Measurements from ENCODE around the gene ABCB9. TPM values are rescaled to one million over a fixed set of nuclear protein-coding genes. Genes with fewer than 3 reads are reported as not detected.

The ABCB9 gene
- total RNA-seq, 1 donor from 2014 or later: 2.9 TPM

GRCh38 chr12:123010110-123010509, 43.8 kb upstream of the ABCB9 start:
- intact Hi-C loops (cut with DNase I): no loop called here
- peaks cover 67% of the 10 kb centered on the region for H3K36me3 ChIP-seq
- DNase-seq (no peak), ATAC-seq (no peak)
- no peak overlapping the region for H3K27ac ChIP-seq
- no peaks in the 10 kb centered on the region for H3K4me1 ChIP-seq
- H3K9me3 ChIP-seq: no peaks in the 10 kb centered on the region
- TF ChIP-seq CTCF (IDR thresholded peaks at IDR 0.05): no peak
- no peaks in the 10 kb centered on the region for H3K27me3 ChIP-seq (ENCODE audit: low read depth)
- no peak overlapping the region for H3K4me3 ChIP-seq

GRCh38 chr12:123006977-123007376, 40.7 kb upstream of the ABCB9 start:
- Histone ChIP-seq H3K4me1 (no peaks in the 10 kb centered on the region), H3K36me3 (peaks cover 76% of the 10 kb centered on the region), H3K27ac (no peak overlapping the region), H3K9me3 (no peaks in the 10 kb centered on the region), H3K4me3 (no peak overlapping the region), H3K27me3 (ENCODE audit: low read depth) (no peaks in the 10 kb centered on the region)
- ATAC-seq (no peak), DNase-seq (no peak)
- intact Hi-C loops (cut with DNase I): no loop called here
- TF ChIP-seq CTCF (IDR thresholded peaks at IDR 0.05): no peak

GRCh38 chr12:123005081-123005626, 38.9 kb upstream of the ABCB9 start:
- intact Hi-C loops (cut with DNase I): no loop called here

GRCh38 chr12:123004287-123004686, 38.0 kb upstream of the ABCB9 start:
- Histone ChIP-seq H3K4me1 (no peaks in the 10 kb centered on the region), H3K36me3 (peaks cover 75% of the 10 kb centered on the region), H3K27ac (no peak overlapping the region), H3K9me3 (no peaks in the 10 kb centered on the region), H3K27me3 (ENCODE audit: low read depth) (no peaks in the 10 kb centered on the region), H3K4me3 (no peak overlapping the region)
- ATAC-seq (no peak), DNase-seq (no peak)
- intact Hi-C loops (cut with DNase I): no loop called here
- no peak for TF ChIP-seq CTCF (IDR thresholded peaks at IDR 0.05)

More at GRCh38 chr12:123005081-123005626, 38.9 kb upstream of the ABCB9 start:
- Histone ChIP-seq H3K9me3 (no peaks in the 10 kb centered on the region), H3K27me3 (ENCODE audit: low read depth) (no peaks in the 10 kb centered on the region), H3K36me3 (peaks cover 76% of the 10 kb centered on the region), H3K27ac (no peak overlapping the region), H3K4me3 (no peak overlapping the region), H3K4me1 (no peaks in the 10 kb centered on the region)
- TF ChIP-seq CTCF (IDR thresholded peaks at IDR 0.05): no peak
- DNase-seq (no peak), ATAC-seq (no peak)

- no peak overlapping the region for H3K4me3 ChIP-seq
These were observed 37.0 kb upstream of the ABCB9 start for GRCh38 chr12:123003257-123003656.

More at GRCh38 chr12:123003257-123003656, 37.0 kb upstream of the ABCB9 start:
- no peaks in the 10 kb centered on the region for H3K4me1 ChIP-seq
- H3K36me3 ChIP-seq: peaks cover 69% of the 10 kb centered on the region
- DNase-seq (no peak), ATAC-seq (no peak)
- no peaks in the 10 kb centered on the region for H3K27me3 ChIP-seq (ENCODE audit: low read depth)
- H3K9me3 ChIP-seq: no peaks in the 10 kb centered on the region
- TF ChIP-seq CTCF (IDR thresholded peaks at IDR 0.05): no peak
- intact Hi-C loops (cut with DNase I): no loop called here
- no peak overlapping the region for H3K27ac ChIP-seq

Data from lower lobe of right lung (tissue), 2 donors.